Left lung (tissue), 10 donors: ENCODE results near the gene COX19. TPM values are rescaled to one million over a fixed set of nuclear protein-coding genes. Genes with fewer than 3 reads are reported as not detected.

Experiments
- ATAC-seq: fragments of 200-7000 bp; cut with Tn5 transposase; one replicate; pipeline ENCODE4 v1.9.1; 2020; ENCODE audit warnings: moderate library complexity
- DNase-seq, 4 donors: peaks; one replicate each; pipeline ENCODE4 v3.0.0-alpha.2; 2013 to 2020
- H3K27ac ChIP-seq, 2 donors: fragments of 200-600 bp; sonication (generic) in 1 of 2; one replicate each; pipeline versions ENCODE4 v1.5.0 to v1.8.0; 2020 to 2021
- H3K27me3 ChIP-seq, 2 donors: fragments of 200-600 bp; sonication (generic) in 1 of 2; one replicate each; pipeline versions ENCODE4 v1.5.0 to v1.8.0; 2020 to 2021
- H3K36me3 ChIP-seq, 2 donors: fragments of 200-600 bp; sonication (generic) in 1 of 2; one replicate each; pipeline versions ENCODE4 v1.5.0 to v1.8.0; 2020 to 2021
- H3K4me1 ChIP-seq, 2 donors: fragments of 200-600 bp; one replicate each; pipeline ENCODE4 v1.8.0; 2021
- H3K4me3 ChIP-seq, 2 donors: fragments of 200-600 bp; sonication (generic) in 1 of 2; one replicate each; pipeline versions ENCODE4 v1.5.0 to v1.8.0; 2020 to 2021; ENCODE audit warnings: mild to moderate bottlenecking in 1 of 2
- H3K9me3 ChIP-seq, 2 donors: fragments of 200-600 bp; sonication (generic) in 1 of 2; one replicate each; pipeline versions ENCODE4 v1.5.0 to v1.8.0; 2020 to 2021
- intact Hi-C, 2 donors: fragments of 100-400 bp; cut with DNase I; formaldehyde crosslinking; loops; one replicate each; pipeline versions ENCODE4 v1.11.2 to v1.14.2; 2022
- polyA plus RNA-seq, 6 donors: library from polyadenylated mRNA; unstranded; fragments of 120-200 nt; gene quantifications; one replicate each; pipeline ENCODE4 v1.2.1, GENCODE V29; 2013; ENCODE audit not compliant: insufficient read length in 6 of 6
- total RNA-seq, 2 donors: library from RNA; stranded (reverse); fragmentation: NEBNext Ultra II Directional; extraction: Animal tissue kit (Norgen Biotek cat#: 25700); gene quantifications; one replicate each; pipeline ENCODE4 v1.2.1, GENCODE V29; 2021
- TF ChIP-seq, protein P1 (sequence below), 2 donors: fragments of 200-600 bp; sonication (generic) in 1 of 2; IDR thresholded peaks; one replicate each; pipeline versions ENCODE4 v1.5.0 to v1.8.0; 2021; ENCODE audit warnings: antibody characterized with exemption in 2 of 2
- donor health status: DM: no; HTN: yes; CAD: no.
- donor health status: DM: no; HTN: no; CAD: no.

COX19 gene
- total and polyA plus RNA-seq, 8 donors = 9.1 to 18.1 (median 16.4) TPM

DNA sequence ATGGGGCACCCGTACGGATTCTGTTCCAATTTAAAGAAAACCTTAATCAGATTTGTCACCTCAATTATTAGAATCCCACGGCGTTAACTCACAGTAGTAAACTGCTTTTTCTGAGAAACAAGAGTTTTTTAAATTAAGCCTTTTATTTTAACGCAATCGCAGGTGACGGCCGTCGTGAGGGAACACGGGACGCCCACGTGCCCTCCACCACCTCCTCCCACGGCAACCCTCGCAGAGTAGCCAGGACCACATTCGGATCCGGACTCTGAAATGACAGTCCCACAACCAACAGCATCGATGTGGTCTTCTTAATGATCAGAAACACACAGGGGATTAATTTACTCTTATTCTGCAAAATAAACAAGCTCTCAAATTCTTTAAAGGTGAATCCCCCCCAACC is 47.0 kb upstream of the COX19 start:
- Histone ChIP-seq H3K27me3 (peaks cover 0 to 2% of the 10 kb centered on the region in 2 donors), H3K4me3 (no peak overlapping the region), H3K27ac (no peak overlapping the region), H3K9me3 (peaks cover 0 to 6% of the 10 kb centered on the region in 2 donors), H3K4me1 (peaks cover 4 to 15% of the 10 kb centered on the region in 2 donors), H3K36me3 (peaks cover 0 to 24% of the 10 kb centered on the region in 2 donors)
- ATAC-seq = no peak
- TF ChIP-seq, protein P1, sequence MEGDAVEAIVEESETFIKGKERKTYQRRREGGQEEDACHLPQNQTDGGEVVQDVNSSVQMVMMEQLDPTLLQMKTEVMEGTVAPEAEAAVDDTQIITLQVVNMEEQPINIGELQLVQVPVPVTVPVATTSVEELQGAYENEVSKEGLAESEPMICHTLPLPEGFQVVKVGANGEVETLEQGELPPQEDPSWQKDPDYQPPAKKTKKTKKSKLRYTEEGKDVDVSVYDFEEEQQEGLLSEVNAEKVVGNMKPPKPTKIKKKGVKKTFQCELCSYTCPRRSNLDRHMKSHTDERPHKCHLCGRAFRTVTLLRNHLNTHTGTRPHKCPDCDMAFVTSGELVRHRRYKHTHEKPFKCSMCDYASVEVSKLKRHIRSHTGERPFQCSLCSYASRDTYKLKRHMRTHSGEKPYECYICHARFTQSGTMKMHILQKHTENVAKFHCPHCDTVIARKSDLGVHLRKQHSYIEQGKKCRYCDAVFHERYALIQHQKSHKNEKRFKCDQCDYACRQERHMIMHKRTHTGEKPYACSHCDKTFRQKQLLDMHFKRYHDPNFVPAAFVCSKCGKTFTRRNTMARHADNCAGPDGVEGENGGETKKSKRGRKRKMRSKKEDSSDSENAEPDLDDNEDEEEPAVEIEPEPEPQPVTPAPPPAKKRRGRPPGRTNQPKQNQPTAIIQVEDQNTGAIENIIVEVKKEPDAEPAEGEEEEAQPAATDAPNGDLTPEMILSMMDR (IDR thresholded peaks at IDR 0.05) = no peak
- intact Hi-C loops = no loop called here
- DNase-seq = peak in 1 of 4 donors; percentile 50

DNA sequence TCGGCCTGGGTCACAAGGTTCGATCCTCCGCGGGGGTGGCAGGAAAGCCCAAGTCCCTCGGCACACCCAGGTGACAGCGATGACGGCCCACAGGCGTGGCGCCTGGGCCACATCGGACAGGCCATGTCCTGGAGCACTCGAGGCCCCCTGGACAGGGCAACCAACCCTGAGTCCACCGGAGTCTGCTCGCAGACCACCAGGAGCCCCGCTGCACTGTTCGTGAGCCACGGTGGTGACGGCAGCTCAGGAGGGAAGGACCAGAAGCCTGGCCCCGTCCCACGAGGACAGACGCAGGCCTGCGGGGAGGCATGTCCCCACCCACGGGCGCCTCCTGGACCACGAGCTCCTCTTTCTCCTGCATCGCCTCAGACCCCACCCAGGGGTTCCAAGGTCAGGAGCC is 46.6 kb upstream of the COX19 start:
- intact Hi-C loops = no loop called here

DNA sequence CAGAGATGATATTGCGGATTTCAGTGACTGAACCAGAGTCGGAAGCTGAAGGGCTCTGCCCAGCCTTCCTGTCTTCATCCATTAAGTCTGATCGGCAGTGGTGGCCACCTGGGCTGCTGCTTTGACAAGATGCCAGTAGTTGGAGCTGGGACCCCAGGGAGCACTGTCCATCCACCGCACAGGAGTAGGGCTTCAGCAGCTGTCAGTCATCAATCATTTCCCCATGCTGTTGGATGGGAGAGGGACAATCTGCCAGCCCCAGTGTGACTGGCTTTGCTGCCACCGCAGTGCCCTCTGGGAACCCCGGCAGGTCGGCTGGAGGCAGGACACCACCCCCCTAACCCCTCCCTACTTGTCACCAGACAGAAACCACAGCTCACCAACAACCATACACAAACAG is 46.0 kb upstream of the COX19 start:
- ATAC-seq (no peak), DNase-seq (peak in 1 of 4 donors; percentile 32)
- TF ChIP-seq, protein P1 (IDR thresholded peaks at IDR 0.05) = no peak
- Histone ChIP-seq H3K4me1 (peaks cover 0 to 8% of the 10 kb centered on the region in 2 donors), H3K36me3 (peaks cover 0 to 22% of the 10 kb centered on the region in 2 donors), H3K27ac (no peak overlapping the region), H3K4me3 (no peak overlapping the region), H3K9me3 (peaks cover 0 to 6% of the 10 kb centered on the region in 2 donors), H3K27me3 (no peaks in the 10 kb centered on the region)
- intact Hi-C loops = no loop called here

More for the DNA sequence above, 46.6 kb upstream of the COX19 start:
- Histone ChIP-seq H3K9me3 (peaks cover 0 to 6% of the 10 kb centered on the region in 2 donors), H3K27me3 (no peaks in the 10 kb centered on the region), H3K4me1 (peaks cover 0 to 11% of the 10 kb centered on the region in 2 donors), H3K27ac (no peak overlapping the region), H3K4me3 (no peak overlapping the region), H3K36me3 (peaks cover 0 to 24% of the 10 kb centered on the region in 2 donors)
- TF ChIP-seq, protein P1 (IDR thresholded peaks at IDR 0.05) = no peak
- peak in 1 of 4 donors; percentile 73 for DNase-seq
- ATAC-seq = no peak

DNA sequence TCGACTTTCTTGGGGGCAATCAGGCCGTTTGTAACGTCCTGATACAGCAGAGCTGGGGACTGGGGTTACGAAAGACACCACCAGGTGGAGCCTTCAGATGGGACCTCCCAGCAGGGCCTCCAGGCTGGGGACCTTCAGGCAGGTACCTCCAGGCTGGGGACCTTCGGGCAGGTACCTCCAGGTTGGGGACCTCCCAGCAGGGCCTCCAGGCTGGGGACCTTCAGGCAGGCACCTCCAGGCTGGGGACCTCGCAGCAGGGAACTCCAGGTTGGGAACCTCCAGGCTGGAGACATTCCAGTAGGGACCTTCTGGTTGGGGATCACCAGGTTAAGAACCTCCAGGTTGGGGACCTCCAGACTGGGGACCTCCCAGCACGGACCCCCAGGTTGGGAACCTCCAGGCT is 45.5 kb upstream of the COX19 start:
- DNase-seq (peak in 1 of 4 donors; percentile 32), ATAC-seq (no peak)
- H3K4me3 ChIP-seq = no peak overlapping the region
- H3K27me3 ChIP-seq = no peaks in the 10 kb centered on the region
- intact Hi-C loops = no loop called here
- no peak overlapping the region for H3K27ac ChIP-seq
- peaks cover 0 to 8% of the 10 kb centered on the region in 2 donors for H3K4me1 ChIP-seq
- H3K36me3 ChIP-seq = peaks cover 0 to 17% of the 10 kb centered on the region in 2 donors
- TF ChIP-seq, protein P1 (IDR thresholded peaks at IDR 0.05) = no peak
- peaks cover 0 to 6% of the 10 kb centered on the region in 2 donors for H3K9me3 ChIP-seq

DNA sequence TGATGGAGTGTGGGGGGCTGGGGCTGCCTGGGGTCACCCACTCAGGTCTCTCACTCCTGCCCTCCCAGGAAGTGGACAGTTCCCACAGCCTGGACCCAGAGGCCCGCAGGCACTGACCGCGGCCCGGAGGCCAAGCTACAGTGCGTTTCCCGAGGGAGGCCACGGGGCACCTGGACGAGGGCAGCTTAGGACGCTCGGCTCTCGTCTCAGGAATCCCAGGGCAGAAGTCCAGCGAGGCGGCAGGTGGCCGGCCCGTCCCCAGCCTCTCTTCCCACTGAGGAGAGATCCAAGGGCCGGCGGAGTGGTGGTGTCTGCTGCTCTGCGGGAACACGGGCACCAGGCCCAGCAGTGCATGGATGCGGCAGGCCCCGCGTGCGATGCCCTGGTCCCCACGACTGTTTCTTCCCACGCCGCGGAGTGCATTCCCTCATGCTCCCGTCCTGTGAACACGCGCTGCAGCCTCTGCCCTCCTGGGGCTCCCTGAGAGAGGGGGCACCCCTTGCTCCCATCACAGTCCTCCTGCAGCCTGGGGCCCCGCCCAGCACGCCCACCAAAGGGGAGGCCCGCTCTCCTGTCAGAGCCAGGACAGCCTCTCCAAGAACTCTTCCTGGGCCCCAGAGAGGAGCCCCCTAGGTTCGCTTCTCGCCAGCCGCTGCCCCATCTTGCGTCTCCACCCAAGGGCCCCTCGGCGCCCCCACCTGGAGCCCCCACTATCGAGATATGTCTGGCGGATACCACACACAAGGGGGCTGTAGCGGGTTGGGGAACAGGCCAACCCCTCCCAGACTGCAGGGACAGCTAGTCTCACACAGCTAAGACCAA is 44.7 kb upstream of the COX19 start:
- no peak for ATAC-seq

More for the DNA sequence above, 44.7 kb upstream of the COX19 start:
- H3K9me3 ChIP-seq = peaks cover 0 to 6% of the 10 kb centered on the region in 2 donors
- TF ChIP-seq, protein P1 (IDR thresholded peaks at IDR 0.05) = no peak
- H3K4me1 ChIP-seq = peaks cover 0 to 8% of the 10 kb centered on the region in 2 donors
- peak in 1 of 4 donors; percentile 68 for DNase-seq
- no peaks in the 10 kb centered on the region for H3K27me3 ChIP-seq
- intact Hi-C loops = no loop called here
- no peak overlapping the region for H3K4me3 ChIP-seq
- peaks cover 0 to 9% of the 10 kb centered on the region in 2 donors for H3K36me3 ChIP-seq
- H3K27ac ChIP-seq = no peak overlapping the region
